HG02588 (cell line): ENCODE measurements around the gene MPP3.
"Not testable (repeated sequence)": the region's sequence is repeated elsewhere in the genome, so short reads cannot be mapped to it uniquely, and the experiment has no call there.

Source experiments
- ATAC-seq: cut with Tn5 transposase; IDR thresholded peaks from one replicate; pipeline ENCODE4 v1.9.1; 2021; ENCODE audit warnings: mild to moderate bottlenecking, moderate library complexity; ENCODE audit not compliant: unreplicated experiment

Gene MPP3

GRCh38 chr17:43860927-43861622, 28.1 kb upstream of the MPP3 start:
- no peak for ATAC-seq

GRCh38 chr17:43860077-43860725, 27.3 kb upstream of the MPP3 start:
- no peak for ATAC-seq

- no peak for ATAC-seq
Measured at GRCh38 chr17:43857957-43858600, 25.1 kb upstream of the MPP3 start.

GRCh38 chr17:43857141-43857540, 24.2 kb upstream of the MPP3 start:
- ATAC-seq = no peak

- ATAC-seq = no peak
Measured at GRCh38 chr17:43856141-43856540, 23.2 kb upstream of the MPP3 start.

- ATAC-seq = no peak
Measured at GRCh38 chr17:43855061-43855460, 22.1 kb upstream of the MPP3 start.

- no peak for ATAC-seq
Measured at GRCh38 chr17:43854498-43854897, 21.6 kb upstream of the MPP3 start.

GRCh38 chr17:43853546-43853945, 20.6 kb upstream of the MPP3 start:
- ATAC-seq = no peak

GRCh38 chr17:43852571-43852970, 19.6 kb upstream of the MPP3 start:
- ATAC-seq = no peak

GRCh38 chr17:43849116-43849515, 16.2 kb upstream of the MPP3 start:
- no peak for ATAC-seq

- ATAC-seq = no peak
Measured at GRCh38 chr17:43848601-43849000, 15.7 kb upstream of the MPP3 start.

GRCh38 chr17:43846963-43847371, 14.0 kb upstream of the MPP3 start, which contains the start of gene CD300LG:
TSS of gene CD300LG (plus strand) at chr17:43847176. CDS start at chr17:43847217, 41 bp downstream.
- no peak for ATAC-seq

GRCh38 chr17:43846221-43846712, 13.3 kb upstream of the MPP3 start:
- ATAC-seq = no peak

GRCh38 chr17:43845766-43846165, 12.8 kb upstream of the MPP3 start:
- no peak for ATAC-seq

- no peak for ATAC-seq
Measured at GRCh38 chr17:43844241-43844640, 11.3 kb upstream of the MPP3 start.

- no peak for ATAC-seq
Measured at GRCh38 chr17:43842975-43843325, 10.0 kb upstream of the MPP3 start.

- ATAC-seq = not testable (repeated sequence)
Measured at GRCh38 chr17:43842091-43842974, 9.4 kb upstream of the MPP3 start.

- no peak for ATAC-seq
Measured at GRCh38 chr17:43841282-43841681, 8.3 kb upstream of the MPP3 start.

- no peak for ATAC-seq
Measured at GRCh38 chr17:43840814-43841213, 7.9 kb upstream of the MPP3 start.

- ATAC-seq = no peak
Measured at GRCh38 chr17:43839670-43840108, 6.7 kb upstream of the MPP3 start.

- ATAC-seq = no peak
Measured at GRCh38 chr17:43834106-43834505, 1.2 kb upstream of the MPP3 start.
